Panc1 (cell line): ENCODE measurements around the gene FILIP1L.

Experiments
- POLR2AphosphoS5 ChIP-seq: IDR thresholded peaks from 2 replicates; pipeline ENCODE4 v1.6.1; 2012; ENCODE audit warnings: mild to moderate bottlenecking, low read depth, low read length, moderate library complexity
- TF ChIP-seq, protein P1 (sequence below): fragments of 450-650 bp; IDR thresholded peaks from 2 replicates; pipeline ENCODE4 v1.5.1; 2017; ENCODE audit warnings: mild to moderate bottlenecking

DNA sequence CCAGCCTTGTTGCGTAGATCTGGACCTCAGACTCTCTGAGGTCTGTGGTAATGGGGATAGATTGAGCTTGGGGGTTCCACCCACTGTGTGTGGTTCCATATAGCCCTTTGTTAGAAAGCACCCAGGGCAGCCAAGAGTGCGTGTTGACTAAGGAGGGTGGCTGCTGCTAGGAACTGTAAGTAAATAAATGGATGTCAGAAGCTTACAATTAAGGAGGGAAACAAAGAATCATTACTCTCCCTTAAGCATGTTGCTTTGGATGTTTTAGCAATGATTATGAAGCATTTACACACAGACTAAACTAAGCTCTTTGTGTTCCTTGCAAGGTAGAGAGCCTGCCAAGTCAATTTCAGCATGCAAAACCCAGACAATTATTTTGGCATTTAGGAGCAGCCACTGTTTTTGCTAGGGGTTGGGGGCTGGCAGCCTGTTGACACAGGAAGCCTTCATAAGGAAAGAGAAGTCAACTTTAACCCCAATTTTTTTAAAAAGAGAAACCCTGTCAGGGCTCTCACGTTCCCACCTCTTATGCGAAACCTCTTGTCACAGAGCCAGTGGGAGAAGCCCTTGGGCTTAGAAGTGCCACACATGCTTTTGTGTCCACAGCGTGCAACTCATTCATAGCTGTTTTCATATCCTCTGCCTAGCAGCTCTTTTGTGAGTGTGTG, 168.8 kb downstream of the FILIP1L start:
- TF ChIP-seq, protein P1, sequence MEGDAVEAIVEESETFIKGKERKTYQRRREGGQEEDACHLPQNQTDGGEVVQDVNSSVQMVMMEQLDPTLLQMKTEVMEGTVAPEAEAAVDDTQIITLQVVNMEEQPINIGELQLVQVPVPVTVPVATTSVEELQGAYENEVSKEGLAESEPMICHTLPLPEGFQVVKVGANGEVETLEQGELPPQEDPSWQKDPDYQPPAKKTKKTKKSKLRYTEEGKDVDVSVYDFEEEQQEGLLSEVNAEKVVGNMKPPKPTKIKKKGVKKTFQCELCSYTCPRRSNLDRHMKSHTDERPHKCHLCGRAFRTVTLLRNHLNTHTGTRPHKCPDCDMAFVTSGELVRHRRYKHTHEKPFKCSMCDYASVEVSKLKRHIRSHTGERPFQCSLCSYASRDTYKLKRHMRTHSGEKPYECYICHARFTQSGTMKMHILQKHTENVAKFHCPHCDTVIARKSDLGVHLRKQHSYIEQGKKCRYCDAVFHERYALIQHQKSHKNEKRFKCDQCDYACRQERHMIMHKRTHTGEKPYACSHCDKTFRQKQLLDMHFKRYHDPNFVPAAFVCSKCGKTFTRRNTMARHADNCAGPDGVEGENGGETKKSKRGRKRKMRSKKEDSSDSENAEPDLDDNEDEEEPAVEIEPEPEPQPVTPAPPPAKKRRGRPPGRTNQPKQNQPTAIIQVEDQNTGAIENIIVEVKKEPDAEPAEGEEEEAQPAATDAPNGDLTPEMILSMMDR = no peak
- no peak for TF ChIP-seq POLR2AphosphoS5
